ENCODE results near the gene SNHG17.
"Not testable (repeated sequence)": the region's sequence is repeated elsewhere in the genome, so short reads cannot be mapped to it uniquely, and the experiment has no call there.

SNHG17 gene

DNA sequence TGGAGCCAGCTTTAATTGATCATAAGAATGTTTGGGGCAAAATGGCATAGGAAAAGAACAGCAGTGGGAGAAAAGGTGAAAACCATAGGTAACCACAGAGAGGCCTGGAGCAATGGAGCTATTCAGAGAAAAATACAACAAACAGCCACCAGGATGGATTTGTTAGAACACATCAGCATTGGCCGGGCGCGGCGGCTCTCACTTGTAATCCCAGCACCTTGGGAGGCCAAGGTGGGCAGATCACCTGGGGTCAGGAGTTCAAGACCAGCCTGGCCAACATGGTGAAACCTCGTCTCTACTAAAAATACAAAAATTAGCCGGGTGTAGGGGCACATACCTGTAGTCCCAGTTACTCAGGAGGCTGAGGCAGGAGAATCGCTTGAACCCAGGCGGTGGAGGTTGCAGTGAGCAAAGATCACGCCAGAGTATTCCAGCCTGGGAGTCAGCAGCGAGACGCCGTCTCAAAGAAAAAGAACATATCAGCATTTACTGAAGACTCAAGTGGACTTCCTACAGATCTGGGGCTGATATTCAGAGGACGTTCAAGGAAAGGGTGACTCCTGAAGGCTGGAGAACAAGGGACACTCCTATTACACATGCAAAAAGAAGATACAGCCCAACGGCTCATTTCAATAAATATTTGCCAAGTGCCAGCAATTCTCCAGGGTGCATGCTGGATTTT lies 20.2 kb downstream of the SNHG17 start:
- DNase-seq = no peak

DNA sequence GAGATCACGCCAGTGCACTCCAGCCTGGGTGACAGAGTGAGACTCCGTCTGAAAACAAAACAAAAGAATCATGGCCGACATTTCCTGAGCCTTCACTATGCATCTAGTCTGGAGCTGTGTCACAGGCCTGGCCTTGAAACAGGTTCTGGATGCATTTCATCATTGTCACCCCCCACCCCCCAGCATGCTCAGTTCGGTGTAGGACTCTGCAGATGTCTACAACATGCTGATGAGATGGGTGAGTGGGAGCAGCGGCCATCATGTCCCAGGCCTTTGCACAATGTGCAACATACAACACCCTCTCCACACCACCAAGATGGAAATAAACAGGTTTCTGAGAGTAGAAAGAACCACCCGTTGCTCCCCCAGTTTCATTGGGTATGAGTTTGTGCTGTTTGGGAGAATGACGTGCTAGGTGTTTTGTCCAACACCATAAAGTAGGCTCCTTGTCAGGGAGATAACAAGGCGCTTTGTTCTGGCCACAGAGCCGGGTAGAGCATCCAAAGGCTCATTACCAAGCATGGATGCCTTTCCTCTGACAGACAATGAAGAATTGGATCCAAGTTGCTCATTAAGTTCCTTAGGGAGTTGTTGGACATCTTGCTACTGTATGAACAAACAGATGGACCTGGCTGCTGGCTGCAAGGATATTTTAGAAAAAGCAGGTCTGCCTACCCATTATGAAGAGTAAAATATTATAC lies 22.1 kb downstream of the SNHG17 start:
- DNase-seq = no peak

DNA sequence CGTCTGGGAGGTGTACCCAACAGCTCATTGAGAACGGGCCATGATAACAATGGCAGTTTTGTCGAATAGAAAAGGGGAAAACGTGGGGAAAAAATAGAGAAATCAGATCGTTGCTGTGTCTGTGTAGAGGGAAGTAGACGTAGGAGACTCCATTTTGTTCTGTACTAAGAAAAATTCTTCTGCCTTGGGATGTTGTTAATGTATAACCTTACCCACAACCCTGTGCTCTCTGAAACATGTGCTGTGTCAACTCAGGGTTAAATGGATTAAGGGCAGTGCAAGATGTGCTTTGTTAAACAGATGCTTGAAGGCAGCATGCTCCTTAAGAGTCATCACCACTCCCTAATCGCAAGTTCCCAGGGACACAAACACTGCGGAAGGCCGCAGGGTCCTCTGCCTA lies 27.3 kb downstream of the SNHG17 start:
- not testable (repeated sequence) for DNase-seq

DNA sequence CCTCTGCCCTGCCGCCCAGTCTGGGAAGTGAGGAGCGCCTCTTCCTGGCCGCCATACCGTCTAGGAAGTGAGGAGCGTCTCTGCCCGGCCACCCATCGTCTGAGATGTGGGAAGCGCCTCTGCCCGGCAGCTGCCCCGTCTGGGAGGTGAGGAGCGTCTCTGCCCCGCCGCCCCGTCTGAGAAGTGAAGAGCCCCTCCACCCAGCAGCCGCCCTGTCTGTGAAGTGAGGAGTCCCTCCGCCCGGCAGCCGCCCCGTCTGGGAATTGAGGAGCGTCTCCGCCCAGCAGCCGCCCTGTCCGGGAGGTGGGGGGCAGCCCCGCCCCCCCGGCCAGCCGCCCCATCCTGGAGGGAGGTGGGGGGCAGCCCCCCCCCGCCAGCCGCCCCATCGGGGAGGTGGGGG lies 27.8 kb downstream of the SNHG17 start:
- no peak for DNase-seq

DNA sequence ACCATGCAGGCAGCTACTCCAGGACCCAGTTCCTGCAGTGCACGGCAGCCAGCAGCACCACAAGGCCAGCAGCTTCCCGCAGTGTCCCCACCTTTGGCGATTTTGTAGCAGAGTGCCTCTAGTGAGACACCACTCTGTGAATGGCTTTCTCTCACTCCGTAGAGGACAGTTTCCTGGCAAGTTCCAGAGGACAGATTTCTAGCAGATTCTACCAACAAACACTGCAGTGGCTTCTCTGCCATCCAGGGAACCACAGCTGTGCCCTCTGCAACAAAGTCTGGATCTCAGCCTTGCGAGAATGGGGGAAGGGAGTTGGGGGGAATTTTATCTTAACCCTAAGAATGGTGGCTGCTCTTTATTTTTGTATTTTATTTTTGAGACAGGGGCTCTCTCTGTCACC lies 28.7 kb downstream of the SNHG17 start:
- no peak for DNase-seq

DNA sequence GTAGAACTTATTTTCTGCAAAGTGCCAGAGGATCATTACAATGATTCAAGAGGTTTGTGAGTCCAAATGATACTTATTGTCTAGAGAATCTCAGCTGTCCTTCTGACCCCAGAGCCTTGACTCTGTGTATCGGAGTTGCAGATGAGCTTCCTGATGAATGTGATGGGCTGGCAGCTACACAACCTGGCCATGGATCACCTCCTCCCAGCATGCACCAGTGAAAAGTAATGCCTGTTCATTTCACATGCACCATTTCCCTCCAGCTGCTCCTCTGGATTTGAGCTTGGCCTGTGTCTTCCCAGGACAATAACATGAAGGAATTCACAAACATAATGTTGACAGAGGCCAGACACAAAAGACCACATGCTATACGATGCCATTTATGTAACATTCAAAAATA lies 30.0 kb downstream of the SNHG17 start:
- DNase-seq = no peak

DNA sequence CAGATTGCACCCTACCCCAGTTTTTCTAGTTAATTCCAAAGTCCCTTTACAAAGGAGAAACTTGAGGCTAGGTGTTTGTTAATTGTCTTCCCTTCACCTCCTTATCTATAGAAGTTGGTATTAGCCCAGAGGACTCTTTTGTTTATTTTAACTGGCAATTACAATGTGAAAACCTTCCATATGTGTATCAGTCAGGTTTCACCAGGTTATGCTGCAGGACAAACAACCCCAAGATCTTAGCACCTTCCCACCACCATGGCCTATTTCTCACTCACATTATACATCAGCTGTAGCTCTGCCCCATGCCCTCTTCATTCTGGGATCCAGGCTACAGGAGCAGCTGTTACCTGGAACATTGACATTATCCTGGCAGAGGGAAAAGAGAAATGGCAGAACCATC lies 31.1 kb downstream of the SNHG17 start:
- no peak for DNase-seq

DNA sequence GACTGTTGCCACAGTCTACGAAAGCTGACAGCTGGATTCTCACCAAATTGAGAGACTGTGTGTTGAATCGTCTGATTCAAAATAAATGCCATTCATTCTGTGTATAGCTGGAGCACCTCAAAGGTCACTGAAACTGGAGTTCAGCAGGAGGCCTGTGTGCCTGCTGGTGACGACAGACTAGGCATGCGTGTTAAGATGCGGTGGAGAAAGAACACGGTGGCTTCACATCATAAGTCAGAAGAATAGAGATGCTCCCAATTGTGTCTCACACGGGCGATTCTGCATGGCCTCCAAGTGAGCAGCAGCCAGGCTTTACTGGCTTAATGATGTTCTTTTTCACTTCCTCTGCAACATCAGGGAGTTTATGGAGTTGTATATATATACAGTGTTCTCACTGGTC lies 32.3 kb downstream of the SNHG17 start:
- DNase-seq = no peak

DNA sequence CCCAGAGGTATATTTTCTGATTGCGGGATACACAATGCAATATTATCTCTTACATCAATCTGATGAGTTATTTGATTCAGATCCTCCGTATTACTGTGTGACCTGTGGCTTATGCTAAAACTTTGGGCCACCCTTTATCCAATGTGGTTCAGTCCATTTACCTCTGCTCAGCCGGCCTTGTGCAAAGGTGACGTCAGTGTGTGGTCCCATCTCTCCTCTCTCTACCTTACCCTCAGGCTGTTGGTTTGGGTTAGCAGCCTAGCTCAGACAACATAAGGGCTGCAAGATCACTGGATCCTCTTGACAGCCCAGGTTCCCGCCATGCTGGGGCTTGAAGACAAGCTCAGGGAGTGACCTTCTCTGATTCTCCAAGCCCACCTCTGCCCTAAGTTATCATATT lies 33.0 kb downstream of the SNHG17 start:
- no peak for DNase-seq

DNA sequence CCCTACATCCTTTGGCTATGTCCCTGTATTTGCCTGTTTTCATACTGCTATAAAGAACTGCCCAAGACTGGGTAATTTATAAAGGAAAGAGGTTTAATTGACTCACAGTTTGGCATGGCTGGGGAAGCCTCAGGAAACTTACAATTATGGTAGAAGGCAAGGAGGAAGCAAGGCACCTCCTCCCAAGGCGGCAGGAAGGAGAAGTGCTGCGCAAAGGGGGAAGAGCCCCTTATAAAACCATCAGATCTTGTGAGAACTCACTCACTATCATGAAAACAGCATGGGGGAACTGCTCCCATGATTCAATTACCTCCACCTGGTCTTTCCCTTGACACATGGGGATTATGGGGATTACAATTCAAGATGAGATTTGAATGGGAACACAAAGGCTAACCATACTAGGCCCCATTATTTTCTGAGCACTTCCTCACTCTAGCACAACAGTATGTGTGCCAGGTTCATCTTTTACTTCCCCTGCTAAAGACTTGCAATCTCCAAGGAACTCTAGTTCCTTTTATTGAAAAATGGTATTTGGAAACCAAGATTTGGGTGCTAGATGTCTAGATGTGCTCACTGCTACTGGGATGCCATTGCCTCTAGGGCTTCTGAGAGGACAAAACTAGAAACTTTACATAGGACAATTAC lies 39.3 kb downstream of the SNHG17 start:
- DNase-seq = not testable (repeated sequence)

DNA sequence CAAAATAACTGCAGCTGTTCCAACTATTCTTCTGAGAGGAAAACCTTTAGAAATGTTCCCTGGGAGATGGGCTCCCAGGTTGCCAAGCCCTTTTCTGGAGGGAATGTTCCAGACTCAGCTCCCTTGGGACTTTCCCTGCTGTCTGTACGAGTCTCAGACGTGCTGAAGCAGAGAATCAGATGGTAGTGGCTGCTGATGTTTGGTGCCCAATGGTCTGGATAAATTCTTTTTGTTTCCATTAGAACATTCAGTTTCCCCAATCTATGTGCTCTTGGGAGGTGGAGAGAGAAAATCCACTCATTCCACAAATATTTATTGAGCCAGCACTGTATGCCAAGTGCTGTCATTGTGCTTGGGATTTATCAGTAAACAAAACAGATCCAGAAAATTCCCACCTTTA lies 40.0 kb downstream of the SNHG17 start:
- DNase-seq = no peak

DNA sequence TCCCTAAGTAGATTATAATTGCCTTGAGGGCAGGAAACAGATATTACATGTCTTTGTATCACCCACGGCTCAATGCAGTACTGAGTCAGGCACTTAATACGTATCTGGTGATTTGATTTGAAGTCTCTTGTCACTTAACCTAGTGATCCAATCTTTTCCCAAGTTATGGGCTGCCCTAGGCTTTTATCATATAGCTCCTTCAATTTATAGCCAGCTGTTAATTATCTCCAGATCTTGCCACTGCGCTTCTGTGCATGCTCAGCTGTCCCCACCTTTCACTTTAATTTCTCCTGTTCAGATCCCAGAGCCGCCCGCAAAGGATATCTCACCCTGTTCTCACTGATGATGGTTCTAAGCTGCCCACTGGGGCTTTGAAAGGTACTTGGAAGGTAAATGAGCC lies 41.9 kb downstream of the SNHG17 start:
- no peak for DNase-seq

DNA sequence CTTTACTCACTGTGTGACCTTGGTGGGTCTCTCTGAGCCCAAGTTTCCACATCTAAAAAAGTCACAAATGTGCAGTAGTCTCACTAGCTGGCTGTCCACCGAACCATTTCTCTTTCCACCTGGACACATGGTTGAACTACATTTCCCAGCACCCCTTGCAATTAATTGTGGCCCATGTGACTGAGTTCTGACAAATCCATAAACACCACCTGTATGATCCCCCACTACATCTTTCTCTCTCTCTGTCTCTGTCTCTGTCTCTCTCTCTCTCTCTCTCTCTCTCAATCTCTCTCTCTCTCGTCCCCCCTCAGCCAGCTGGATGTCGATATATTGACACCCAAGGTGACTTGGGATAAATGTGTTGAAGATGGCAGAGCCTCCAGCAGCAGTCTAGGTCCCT lies 42.8 kb downstream of the SNHG17 start:
- no peak for DNase-seq

DNA sequence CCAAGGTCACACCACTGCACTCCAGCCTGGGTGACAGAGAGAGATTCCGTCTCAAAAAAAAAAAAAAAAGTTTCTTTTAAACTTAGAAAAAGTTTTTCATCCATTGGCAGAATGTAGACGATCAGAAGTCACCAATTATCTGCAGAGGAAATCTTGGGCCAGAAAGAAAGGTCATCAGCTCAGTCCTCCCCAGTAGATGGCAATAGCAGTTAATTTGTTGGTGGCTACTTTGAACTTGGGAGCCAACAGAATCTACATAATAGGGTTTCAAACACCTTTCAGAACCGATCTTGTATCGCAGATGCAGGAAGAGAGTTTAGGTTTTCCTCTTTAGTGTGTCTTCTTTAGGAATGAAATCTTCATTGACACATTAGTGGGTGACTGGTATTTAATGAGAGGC lies 47.2 kb downstream of the SNHG17 start:
- no peak for DNase-seq

DNA sequence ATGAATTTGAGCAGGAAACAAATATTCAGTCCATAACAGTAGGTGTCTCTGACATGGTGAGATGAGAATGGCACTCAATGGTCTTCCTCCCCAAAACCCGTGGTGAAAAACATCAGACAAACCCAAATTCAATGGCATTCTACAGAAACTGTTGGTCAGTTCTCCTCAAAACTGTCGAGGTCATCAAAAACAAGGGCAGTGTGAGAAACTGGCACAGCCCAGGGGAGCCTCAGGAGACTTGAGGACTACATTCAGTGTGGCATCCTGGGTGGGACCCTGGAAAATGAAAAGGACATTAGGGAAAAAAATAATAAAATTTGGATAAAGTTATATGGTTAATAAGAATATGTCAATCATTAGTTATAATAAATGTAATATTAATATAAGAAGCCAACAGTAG lies 48.3 kb downstream of the SNHG17 start:
- no peak for DNase-seq

DNA sequence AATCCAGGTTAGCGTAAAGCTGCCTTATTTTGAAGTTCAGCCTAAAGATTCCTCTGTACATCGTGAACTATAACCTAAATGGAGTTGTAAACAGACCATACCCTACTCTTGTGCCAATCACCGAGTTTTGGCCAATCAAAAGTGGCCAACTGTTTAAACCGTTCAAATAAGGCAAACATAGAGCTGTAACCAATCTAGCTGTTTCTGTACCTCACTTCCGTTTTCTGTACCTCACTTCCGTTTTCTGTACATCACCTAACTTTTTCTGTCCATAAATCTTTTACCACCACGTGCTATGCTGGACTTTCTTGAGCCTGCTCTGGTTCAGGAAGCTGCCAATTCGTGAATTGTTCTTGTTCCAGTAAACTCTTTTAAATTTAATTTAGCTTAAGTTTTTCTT lies 49.1 kb downstream of the SNHG17 start:
- DNase-seq = no peak

DNA sequence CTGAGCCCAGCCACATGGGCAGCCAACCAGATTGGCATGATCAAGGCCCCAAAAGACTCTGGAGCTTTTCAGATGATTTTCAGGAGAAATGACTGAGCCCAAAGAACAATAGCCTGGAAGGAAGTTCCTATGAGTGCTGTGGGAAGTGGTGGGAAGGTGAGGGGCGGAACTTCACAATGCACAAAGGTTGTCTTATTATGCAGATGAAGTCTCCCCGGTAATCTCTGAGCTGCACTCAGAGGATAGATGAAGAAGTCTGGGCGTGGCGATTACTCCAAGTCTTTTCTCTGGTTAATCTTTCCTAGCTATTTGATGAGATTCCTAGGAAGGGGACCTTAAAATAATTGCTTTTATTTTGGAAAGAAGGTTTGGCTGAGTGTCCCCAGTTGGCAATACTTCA lies 52.0 kb downstream of the SNHG17 start:
- no peak for DNase-seq

DNA sequence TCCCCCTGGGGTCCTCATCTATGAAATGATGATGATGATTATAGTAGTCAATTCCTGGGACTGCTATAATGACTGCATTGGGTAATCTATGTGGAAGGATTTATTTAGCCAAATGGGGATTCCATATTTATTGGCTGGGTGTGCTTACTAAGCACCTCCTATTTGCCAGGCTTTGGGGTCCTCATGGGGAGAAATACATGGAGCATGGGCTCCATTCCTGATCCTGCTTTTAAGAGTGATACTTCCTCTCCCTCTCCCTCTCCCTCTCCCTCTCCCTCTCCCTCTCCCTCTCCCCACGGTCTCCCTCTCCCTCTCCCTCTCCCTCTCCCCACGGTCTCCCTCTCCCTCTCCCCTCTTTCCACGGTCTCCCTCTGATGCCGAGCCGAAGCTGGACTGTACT lies 57.3 kb downstream of the SNHG17 start:
- not testable (repeated sequence) for DNase-seq

DNA sequence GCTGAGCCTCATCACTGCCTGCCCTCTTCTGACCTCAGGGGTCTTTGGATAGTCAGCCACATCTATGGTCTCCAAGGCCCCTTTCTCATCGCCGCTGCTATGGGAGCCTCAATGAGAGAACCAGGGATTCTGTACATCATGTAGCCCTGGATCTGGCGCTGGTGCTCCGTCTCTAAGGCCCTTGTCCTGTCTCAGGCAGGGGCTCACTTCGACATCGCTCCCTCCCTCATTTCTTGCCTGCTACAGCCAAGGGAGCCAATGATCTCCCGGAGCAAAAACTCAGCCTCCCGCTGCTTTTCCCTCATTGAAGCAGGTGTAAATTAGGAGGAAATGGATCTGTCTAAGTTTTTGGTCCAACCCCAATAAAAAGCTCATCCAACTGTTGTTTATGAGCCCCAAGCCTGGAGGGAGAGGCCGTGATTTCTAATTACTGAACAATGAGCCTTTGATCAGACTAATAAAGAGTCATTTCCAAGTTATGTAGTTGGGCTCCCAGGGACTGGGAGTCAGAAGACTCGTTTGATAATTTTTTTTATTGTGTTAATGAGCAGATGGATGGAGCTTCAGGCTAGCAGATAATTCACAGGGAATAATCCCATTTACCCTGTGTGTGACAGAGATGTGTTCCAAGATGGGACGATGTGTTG lies 58.0 kb downstream of the SNHG17 start:
- DNase-seq = no peak

DNA sequence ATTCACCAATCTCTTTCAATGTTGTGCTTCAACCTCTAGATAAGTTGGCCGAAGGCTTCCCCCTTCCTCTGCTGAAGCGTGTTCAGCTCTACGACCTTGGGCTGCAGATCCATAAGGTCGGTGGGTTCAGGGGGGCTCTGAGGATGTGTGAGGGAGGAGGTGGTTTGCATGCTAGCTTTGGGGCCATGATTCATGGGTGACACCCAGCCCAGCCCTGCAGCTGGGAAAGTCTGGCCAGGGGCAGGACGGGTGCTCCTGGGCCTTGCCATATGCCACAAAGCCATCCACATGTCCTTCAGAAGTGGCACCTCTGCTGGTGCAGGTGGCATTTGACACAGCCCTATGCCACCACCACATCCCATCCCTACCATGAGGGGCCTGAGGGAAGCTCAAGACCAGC lies 61.2 kb downstream of the SNHG17 start:
- DNase-seq = no peak

DNA sequence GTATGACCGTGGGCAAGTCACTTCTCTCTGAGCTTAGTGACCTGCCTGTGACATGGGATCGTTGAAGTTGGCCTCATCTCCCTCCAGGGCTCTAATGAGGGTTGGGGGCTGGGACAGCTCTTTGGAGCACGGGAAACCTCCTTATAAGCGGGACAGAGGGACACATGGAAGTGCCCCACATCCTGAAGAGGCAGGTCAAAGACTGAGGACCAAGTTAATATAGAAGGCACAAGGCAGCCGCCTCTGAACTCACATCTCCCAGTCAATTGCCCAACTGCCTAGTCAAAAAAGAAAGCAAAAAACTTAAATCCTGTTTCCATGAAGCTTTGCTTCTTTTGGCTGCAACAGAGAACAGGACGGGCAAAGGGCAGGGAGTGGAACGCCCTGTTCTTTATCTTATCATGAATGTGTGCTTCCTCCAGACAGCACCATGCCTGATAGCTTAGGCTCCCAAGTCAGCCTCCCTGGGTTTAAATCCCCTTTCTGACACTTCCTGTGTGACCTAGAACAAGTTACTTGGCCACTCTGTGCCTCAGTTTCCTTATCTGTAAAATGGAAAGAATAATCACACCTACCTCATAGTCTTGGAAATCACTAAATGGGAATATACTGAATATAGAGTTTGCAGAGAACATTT lies 61.8 kb downstream of the SNHG17 start:
- DNase-seq = peak; percentile 82

DNA sequence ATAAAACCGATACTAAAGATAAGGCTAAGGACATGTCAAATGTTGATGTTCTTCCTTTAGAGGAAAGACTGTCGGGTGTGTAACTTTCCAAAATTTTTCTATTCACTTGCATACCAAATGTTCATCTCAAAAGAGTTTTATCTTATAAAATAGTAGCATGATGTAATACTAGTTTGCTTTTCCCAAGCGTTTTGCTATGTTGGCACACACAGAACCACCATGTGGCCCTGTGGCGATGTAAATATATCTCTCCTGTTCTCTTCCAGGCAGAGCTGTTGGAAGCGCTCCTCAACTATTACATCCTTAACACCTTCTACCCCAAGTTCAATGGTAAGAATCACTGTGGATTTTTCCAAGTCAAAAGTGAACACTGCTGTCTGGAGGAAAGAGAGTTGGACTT lies 62.3 kb downstream of the SNHG17 start:
- no peak for DNase-seq
